Stimulated activated CD4-positive, alpha-beta T cell treated with anti-CD3 and anti-CD28 coated beads, Interleukin-4, amount 100 ng/mL, for 24 hours (primary cell): Measurements from ENCODE around the gene AMIGO1.

Source experiments
- DNase-seq: peaks from one replicate; pipeline ENCODE4 v3.0.0-alpha.2; 2020

Gene AMIGO1

DNA sequence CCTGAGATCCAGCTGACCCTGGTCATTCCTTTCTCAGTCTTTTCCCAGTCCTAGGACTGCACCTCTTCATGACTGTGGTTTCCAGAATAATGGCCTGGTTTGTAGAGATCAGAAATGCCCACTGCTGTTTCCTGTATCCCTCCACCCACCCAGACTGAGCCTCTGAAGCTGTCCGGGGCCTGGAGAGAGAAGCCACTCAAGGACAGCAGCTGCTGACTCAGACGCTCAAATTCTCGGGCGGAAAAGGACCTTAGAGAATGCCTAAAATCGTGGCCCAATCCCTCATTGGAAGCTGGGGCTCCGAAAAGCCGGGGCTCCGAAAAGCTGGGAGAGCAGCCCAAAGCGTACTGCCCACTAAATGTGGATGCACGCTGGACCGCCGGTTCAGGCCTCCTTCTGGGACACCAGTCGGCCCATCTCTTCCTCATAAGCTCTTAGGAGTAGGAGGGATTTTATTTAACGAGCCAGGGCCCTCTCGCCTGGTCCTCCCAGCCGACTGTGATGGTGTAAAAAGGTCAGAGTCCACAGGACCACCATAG is 22.4 kb upstream of the AMIGO1 start:
- no peak for DNase-seq

DNA sequence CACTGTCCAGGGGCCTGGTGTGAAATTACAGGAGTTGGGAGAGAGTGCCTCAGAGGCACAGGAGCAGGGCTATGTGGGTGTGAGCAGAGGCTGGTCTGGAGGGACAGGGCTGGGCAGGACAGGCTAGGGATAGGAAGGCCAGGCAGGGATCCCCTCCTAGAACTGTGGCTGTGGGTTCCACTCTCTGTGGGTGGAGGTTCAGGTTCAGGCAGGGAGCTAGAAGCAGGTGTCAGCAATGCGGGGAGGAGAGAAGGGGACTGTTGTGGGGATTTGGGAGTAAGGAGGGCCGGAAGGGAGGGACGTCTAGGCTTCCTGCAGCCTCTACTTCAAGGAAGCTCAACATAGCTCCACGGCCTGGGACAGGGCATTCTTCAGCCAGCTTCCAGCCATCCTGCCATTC is 21.9 kb upstream of the AMIGO1 start:
- no peak for DNase-seq

DNA sequence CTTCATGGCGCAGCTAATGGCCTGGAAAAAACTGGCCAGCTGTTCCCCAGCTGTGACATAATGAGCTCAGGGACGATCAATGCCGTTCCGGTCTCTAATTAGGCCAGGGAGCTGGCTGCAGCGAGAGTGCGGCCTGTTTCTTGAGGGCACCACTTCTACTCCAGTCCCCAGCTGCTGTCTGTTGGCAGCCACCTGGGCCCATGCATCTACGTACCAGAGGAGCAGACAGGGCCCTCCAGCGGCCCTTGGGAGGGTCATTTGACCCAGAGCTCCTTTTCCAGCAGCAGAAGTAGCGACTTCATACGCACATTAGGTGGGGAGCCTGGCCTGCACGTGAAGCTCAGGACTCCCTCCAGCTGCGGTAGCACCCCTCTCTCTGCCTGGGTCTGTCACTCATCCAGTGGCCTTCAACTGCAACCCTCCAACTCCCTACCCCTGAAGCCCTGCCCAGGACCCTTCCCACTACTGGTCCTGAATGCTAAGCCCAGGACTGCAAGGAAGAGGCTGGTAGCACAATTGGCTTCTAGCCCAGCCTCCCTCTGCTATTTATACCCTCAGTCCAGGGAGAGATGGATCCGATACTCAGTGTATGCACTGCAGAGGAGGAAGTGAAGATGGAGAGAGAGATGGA is 21.0 kb upstream of the AMIGO1 start:
- DNase-seq, result no peak

GRCh38 chr1:109529881-109530456 is 20.4 kb upstream of the AMIGO1 start:
- no peak for DNase-seq

- DNase-seq, result no peak
Observed at GRCh38 chr1:109528712-109529111, 19.2 kb upstream of the AMIGO1 start.

DNA sequence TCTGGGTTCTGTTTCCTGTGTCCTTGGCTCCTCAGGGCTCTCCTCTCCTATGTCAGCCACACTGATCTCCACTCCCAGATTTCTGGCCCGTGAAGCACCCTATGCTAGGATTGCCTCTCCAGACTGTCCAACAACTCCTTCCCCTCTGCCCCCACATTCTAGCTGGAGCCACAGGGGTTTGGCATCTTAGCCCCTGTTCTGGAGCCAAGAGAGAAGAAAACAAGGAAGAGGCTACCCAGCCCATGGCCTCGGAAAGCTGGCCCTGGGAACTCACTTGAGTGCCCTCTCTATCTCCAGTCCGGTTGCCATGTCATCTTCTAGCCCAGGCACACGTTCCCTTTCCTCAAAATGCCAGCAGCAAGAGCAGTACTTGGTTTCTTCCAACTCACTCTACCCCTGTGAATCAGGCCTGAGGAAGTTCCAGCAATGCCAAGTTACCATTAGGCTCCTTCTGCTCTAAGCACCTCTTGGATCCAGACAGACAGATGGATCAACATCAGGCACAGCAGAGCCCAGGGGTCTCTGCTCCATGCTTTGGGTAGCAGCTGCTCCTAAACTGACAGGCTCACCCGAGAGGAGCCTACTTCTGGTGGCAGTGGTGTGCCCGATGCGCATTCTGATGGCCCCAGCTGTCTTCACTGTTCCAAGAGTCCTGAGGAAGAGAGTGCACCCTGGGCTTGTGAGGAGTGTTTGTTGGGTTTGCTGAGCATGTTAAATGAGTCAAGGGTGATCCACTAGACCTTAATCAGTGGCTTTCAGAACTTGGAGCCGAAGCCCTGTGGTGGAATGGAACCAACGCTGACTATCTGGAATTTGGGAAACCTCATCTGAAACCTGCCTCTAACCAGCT is 18.5 kb upstream of the AMIGO1 start:
- no peak for DNase-seq

DNA sequence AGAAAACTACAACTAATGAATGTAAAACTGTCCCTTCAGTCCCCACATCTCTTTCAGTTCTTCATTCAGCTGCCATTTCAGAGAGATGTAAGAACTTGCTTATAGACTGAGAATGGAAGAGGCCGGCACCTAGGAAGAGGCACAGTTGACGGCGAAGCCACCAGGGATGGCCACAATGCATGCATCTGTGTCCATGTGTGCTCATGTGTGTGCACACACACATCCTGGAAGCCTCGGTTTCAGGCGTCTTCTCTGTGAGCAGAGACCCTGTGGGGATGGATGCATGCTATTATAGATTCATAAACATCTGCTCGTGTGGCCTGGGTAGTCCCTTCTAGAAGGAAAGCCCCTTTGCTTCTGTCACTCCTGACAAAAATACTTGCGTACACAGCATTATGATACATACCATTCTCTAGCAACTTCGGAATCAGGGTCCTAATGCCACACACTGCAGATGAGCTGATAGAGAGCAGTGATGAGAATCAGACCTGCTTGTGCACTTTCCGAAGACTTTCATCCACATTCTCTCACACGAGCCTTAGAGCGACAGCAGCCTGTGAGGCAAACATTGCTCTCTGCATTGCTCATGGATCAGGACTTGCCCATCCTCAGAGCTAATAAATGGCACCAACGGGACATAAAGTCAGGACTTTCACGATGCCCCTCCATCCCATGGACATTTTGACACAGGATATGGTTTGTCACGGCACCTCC is 17.7 kb upstream of the AMIGO1 start:
- no peak for DNase-seq

GRCh38 chr1:109523706-109524105 is 14.2 kb upstream of the AMIGO1 start:
- no peak for DNase-seq

DNA sequence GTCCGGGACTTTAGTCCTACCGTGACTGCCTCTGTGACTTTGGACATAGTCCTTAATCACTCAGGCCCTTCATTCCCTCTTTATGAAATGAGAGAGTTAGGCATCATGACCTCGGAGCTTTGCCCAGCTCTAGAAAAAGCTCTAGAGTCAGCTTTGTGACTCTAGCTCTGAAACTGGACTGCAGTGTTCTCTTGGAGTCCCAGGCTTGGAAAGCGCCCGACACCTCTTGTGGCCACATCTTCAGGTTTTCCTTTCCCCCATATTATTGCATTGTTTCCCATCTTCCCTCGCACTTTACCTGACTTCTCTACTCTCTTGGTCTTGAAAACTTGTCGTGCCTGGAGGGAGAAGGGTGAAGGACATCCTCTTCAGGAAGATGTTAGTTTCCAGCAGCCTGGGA is 12.5 kb upstream of the AMIGO1 start:
- DNase-seq, result no peak

DNA sequence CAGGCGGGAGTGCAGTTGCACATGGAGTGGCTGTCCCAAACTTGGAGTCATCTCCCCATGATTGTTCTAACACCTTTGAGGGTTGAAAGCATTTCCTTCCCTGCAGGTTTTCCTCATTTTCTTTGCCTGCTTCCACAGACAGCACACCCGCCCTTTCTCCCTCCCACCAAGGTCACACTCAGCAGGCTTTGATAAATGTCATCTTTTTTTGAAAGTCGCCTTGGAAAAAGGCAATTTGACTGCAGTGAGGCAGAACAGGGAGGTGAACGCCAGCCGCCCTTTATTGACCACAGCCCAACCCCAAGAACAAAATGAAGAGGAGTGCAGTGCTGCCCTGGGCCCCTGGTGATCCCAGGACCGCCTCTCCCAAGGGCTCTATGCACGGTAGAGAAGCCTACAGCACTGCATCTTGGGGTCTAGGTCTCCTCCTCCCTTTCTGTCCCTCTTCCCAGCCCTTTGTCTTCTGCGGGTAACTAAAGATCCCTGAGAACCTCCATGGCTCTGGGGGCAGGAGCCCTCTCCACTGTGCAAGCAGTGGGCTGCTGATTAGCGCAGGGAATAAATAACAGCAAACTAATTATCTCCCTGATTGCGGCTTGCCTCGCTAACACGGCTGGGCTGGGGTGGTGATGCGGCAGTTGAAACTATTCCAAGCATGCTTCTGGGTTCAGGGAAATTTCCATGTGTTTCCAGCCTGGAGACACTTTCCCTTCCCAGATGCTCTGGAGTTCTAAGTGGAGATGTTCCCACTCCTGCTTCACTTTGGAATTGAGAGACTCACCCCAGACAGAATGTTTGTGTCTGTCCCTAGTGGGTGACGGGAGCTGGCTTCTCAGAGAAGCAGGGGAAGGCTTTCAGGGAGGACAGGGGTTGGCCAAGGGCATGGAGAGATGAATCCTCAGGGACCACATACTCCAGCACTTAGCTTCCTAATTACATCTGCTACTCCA is 11.8 kb upstream of the AMIGO1 start:
- DNase-seq, result no peak

DNA sequence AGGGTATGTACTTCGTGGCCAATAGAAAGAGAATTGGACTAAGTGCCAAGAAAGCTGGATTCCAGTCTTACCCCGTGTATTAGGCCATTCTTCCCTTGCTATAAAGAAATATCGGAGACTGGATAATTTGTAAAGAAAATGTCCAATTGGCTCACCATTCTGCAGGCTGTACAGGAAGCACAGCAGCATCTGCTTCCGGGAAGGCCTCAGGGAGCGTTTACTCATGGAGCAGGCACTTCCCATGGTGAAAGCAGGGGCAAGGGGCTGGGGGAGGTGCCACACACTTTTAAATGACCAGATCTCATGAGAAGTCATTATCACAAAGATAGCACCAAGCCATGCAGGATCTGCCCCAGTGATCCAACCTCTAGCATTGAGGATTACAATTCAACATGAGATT is 7.8 kb upstream of the AMIGO1 start:
- DNase-seq, result no peak

GRCh38 chr1:109516872-109517271 is 7.3 kb upstream of the AMIGO1 start:
- DNase-seq, result no peak

DNA sequence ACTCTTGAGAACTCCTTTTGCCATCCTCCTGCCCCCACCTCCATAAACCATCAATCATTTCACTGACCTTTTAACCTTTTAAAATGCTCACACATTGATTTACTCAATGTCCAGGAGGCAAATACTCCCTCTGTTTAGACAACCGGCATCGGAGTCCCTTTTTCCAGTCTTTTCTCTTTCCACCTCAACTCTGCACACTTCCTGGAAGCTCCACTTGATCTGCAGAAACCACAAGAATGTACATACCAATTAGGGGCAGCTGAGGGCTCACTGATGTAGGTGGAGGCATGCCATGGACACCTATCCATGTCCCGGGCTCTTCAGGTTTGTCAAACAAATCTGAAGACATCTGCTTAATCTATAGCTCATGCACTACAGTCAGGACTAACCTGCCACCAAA is 5.3 kb upstream of the AMIGO1 start:
- DNase-seq, result no peak

DNA sequence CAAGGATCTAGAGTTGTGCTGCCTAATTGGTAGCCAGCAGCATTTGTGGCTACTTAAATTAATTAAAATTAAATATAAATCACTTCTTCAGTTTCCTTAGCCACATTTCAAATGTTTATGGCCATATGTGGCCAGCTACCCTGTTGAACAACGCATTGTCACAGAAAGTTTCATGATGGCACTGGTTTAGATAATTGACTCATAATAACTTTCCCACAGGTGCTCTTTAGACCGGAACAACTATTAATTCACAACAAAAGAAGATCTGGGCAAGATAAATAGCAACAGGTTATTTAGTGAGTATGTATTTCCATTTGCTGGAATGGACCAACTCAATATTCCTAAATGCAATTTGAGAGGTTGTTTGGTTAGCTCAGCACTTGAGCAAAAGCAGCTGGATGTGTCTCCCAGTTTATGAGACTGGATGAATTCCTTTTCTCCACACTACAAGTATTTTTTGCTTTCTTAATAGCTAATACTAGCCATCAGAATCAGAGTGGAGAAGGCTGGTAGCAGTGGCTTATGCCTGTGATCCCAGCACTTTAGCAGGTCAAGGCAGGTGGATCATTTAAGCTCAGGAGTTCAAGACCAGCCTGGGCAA is 3.7 kb upstream of the AMIGO1 start:
- DNase-seq, result no peak

DNA sequence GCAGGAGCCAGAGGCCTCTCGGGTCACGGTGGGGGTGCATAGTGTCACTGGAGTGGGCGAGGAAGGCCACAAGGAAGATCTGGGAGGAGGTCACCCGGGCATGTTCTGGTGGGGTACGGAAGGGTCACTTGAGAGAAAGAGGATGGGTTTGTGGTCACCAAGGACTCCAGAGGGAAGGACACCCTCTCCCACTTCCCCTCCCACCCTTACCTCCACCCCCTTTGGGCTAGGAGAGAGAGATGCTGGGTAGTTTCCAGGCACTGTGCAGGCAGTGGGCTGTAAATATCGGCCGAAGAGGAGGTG is 703 bp downstream of the AMIGO1 start:
- no peak for DNase-seq

GRCh38 chr1:109508001-109508872 is 1.3 kb downstream of the AMIGO1 start:
- no peak for DNase-seq

- DNase-seq, result no peak
Observed at GRCh38 chr1:109504974-109505373, 4.6 kb downstream of the AMIGO1 start.

GRCh38 chr1:109503935-109504334 is 5.6 kb downstream of the AMIGO1 start:
- no peak for DNase-seq

GRCh38 chr1:109502364-109502851 is 7.1 kb downstream of the AMIGO1 start:
- DNase-seq, result peak; percentile 43

GRCh38 chr1:109501644-109502363 is 7.7 kb downstream of the AMIGO1 start:
- DNase-seq, result no peak
